Kidney epithelial cell (primary cell): ENCODE data around the gene MMP2. TPM values are rescaled to one million over a fixed set of nuclear protein-coding genes. Genes with fewer than 3 reads are reported as not detected.
A peak's percentile ranks its signal among the peaks of the same experiment; 100 is the strongest.

Experiments used
- DNase-seq: peaks from one replicate; pipeline ENCODE4 v3.0.0-alpha.2; 2010; ENCODE audit warnings: low read depth
- H3K27me3 ChIP-seq: 2 replicates; pipeline ENCODE4 v1.6.0; 2011; ENCODE audit warnings: low read length; ENCODE audit not compliant: control insufficient read depth, insufficient read depth
- H3K36me3 ChIP-seq: 2 replicates; pipeline ENCODE4 v1.5.1; 2011; ENCODE audit warnings: low read length; ENCODE audit not compliant: control insufficient read depth, insufficient read depth
- H3K4me3 ChIP-seq: 2 replicates; pipeline ENCODE4 v1.5.1; 2011; ENCODE audit warnings: low read depth, mild to moderate bottlenecking, control low read depth, low read length
- CTCF ChIP-seq: IDR thresholded peaks from 2 replicates; pipeline ENCODE4 v1.5.1; 2011; ENCODE audit warnings: mild to moderate bottlenecking, moderate library complexity, low read length, control low read depth, inconsistent platforms; ENCODE audit not compliant: insufficient read depth, poor library complexity, severe bottlenecking
- total RNA-seq: library from RNA; depleted of rRNA; stranded (reverse); fragments of >200 nt; gene quantifications from 2 replicates; pipeline ENCODE4 v1.2.3, GENCODE V29; 2015

The MMP2 gene
- total RNA-seq, 1 donor from 2014 or later = 188 TPM

GRCh38 chr16:55465077-55465896 is 13.7 kb upstream of the MMP2 start:
- peak; percentile 99 for TF ChIP-seq CTCF
- H3K4me3 ChIP-seq = no peak overlapping the region
- H3K27me3 ChIP-seq = no peaks in the 10 kb centered on the region
- peak; percentile 38 for DNase-seq
- no peaks in the 10 kb centered on the region for H3K36me3 ChIP-seq

GRCh38 chr16:55466209-55466608 is 12.8 kb upstream of the MMP2 start:
- no peak for TF ChIP-seq CTCF

GRCh38 chr16:55467898-55468297 is 11.1 kb upstream of the MMP2 start:
- no peak for TF ChIP-seq CTCF
- no peak for DNase-seq
- Histone ChIP-seq H3K27me3 (no peaks in the 10 kb centered on the region), H3K36me3 (no peaks in the 10 kb centered on the region), H3K4me3 (no peak overlapping the region)

More at GRCh38 chr16:55466209-55466608, 12.8 kb upstream of the MMP2 start:
- Histone ChIP-seq H3K36me3 (no peaks in the 10 kb centered on the region), H3K4me3 (no peak overlapping the region), H3K27me3 (no peaks in the 10 kb centered on the region)
- DNase-seq = no peak

GRCh38 chr16:55468352-55468990 is 10.5 kb upstream of the MMP2 start:
- no peaks in the 10 kb centered on the region for H3K36me3 ChIP-seq
- no peak for DNase-seq
- no peaks in the 10 kb centered on the region for H3K27me3 ChIP-seq
- no peak for TF ChIP-seq CTCF
- no peak overlapping the region for H3K4me3 ChIP-seq

- DNase-seq = no peak
- H3K4me3 ChIP-seq = no peak overlapping the region
- no peaks in the 10 kb centered on the region for H3K36me3 ChIP-seq
- TF ChIP-seq CTCF = no peak
- H3K27me3 ChIP-seq = no peaks in the 10 kb centered on the region
Measured at GRCh38 chr16:55469821-55470532, 9.0 kb upstream of the MMP2 start.
